CD14-positive monocyte (primary cell): Measurements from ENCODE around the gene PATL1. TPM values are rescaled to one million over a fixed set of nuclear protein-coding genes. Genes with fewer than 3 reads are reported as not detected.

Experiments used
- DNase-seq, 3 donors: peaks; one replicate each; pipeline ENCODE4 v3.0.0-alpha.2; 2011 to 2022
- H2AFZ ChIP-seq: 2 replicates; pipeline ENCODE4 v1.6.0; 2012; ENCODE audit warnings: mild to moderate bottlenecking, low read depth, low read length, inconsistent platforms; ENCODE audit not compliant: insufficient read depth, poor library complexity, severe bottlenecking
- H3K27ac ChIP-seq, 2 donors: 1 replicate in 1 of 2; 2 replicates in 1 of 2; pipeline ENCODE4 v1.5.1; 2012 to 2013; ENCODE audit warnings: low read length in 2 of 2, control low read depth in 1 of 2, inconsistent platforms in 1 of 2, low read depth in 1 of 2, mild to moderate bottlenecking in 1 of 2
- H3K27me3 ChIP-seq, 2 donors: one replicate each; pipeline versions ENCODE4 v1.6.0 to v1.6.1; 2011 to 2013; ENCODE audit warnings: low read length in 2 of 2; ENCODE audit not compliant: control insufficient read depth in 2 of 2, insufficient read depth in 2 of 2
- H3K36me3 ChIP-seq, 2 donors: replicated peaks in 1 of 2; 1 replicate in 1 of 2; 2 replicates in 1 of 2; pipeline versions ENCODE4 v1.5.1 to v1.6.1; 2012 to 2013; ENCODE audit warnings: low read length in 2 of 2, control low read depth in 1 of 2, inconsistent platforms in 1 of 2, mild to moderate bottlenecking in 1 of 2; ENCODE audit not compliant: insufficient read depth in 2 of 2, control insufficient read depth in 1 of 2
- H3K4me1 ChIP-seq, 2 donors: 1 replicate in 1 of 2; 2 replicates in 1 of 2; pipeline versions ENCODE4 v1.5.1 to v1.6.1; 2012 to 2013; ENCODE audit warnings: low read length in 2 of 2, control low read depth in 1 of 2, inconsistent platforms in 1 of 2, mild to moderate bottlenecking in 1 of 2, moderate library complexity in 1 of 2; ENCODE audit not compliant: insufficient read depth in 2 of 2, control insufficient read depth in 1 of 2
- H3K4me2 ChIP-seq: replicated peaks from 2 replicates; pipeline ENCODE3; 2012; ENCODE audit warnings: low read length, moderate library complexity, mild to moderate bottlenecking; ENCODE audit not compliant: poor library complexity, severe bottlenecking; ENCODE audit errors: extremely low read depth
- H3K4me3 ChIP-seq, 3 experiments: fragments of 200-600 bp in 1 of 3; sonication (generic) in 1 of 3; replicated peaks in 1 of 3; 1 replicate in 2 of 3; 2 replicates in 1 of 3; pipeline ENCODE4 v1.5.1; 2011 to 2013; ENCODE audit warnings: low read length in 3 of 3, mild to moderate bottlenecking in 3 of 3, control low read depth in 2 of 3, low read depth in 2 of 3, inconsistent platforms in 1 of 3, moderate library complexity in 1 of 3
- H3K79me2 ChIP-seq: 2 replicates; pipeline ENCODE4 v1.6.0; 2012; ENCODE audit warnings: mild to moderate bottlenecking, control low read depth, inconsistent platforms, low read length, moderate library complexity; ENCODE audit not compliant: insufficient read depth
- H3K9ac ChIP-seq: 2 replicates; pipeline ENCODE4 v1.6.0; 2017; ENCODE audit warnings: low read length, mild to moderate bottlenecking; ENCODE audit not compliant: insufficient read depth, poor library complexity, severe bottlenecking
- H3K9me3 ChIP-seq, 2 donors: replicated peaks in 1 of 2; 1 replicate in 1 of 2; 2 replicates in 1 of 2; pipeline versions ENCODE4 v1.5.1 to v1.6.1; 2012 to 2013; ENCODE audit warnings: low read length in 2 of 2, control low read depth in 1 of 2; ENCODE audit not compliant: control insufficient read depth in 1 of 2, insufficient read depth in 1 of 2
- H4K20me1 ChIP-seq: 2 replicates; pipeline ENCODE4 v1.6.0; 2012; ENCODE audit warnings: mild to moderate bottlenecking, low read length, control low read depth, moderate library complexity; ENCODE audit not compliant: insufficient read depth
- H3K27ac Mint-ChIP-seq, 7 donors: one replicate each; pipeline ENCODE4 v1.8.0; 2020; ENCODE audit warnings: mild to moderate bottlenecking in 7 of 7, mixed read lengths in 7 of 7, moderate library complexity in 6 of 7, inconsistent platforms in 2 of 7
- H3K27me3 Mint-ChIP-seq, 3 donors: one replicate each; pipeline ENCODE4 v1.8.0; 2021 to 2022; ENCODE audit warnings: low read depth in 3 of 3, mild to moderate bottlenecking in 3 of 3, mixed read lengths in 3 of 3, moderate library complexity in 3 of 3, inconsistent platforms in 1 of 3
- H3K36me3 Mint-ChIP-seq, 2 donors: one replicate each; pipeline ENCODE4 v1.8.0; 2020; ENCODE audit warnings: mixed read lengths in 2 of 2, inconsistent platforms in 1 of 2, mild to moderate bottlenecking in 1 of 2
- H3K4me1 Mint-ChIP-seq: one replicate; pipeline ENCODE4 v1.8.0; 2020; ENCODE audit warnings: mild to moderate bottlenecking, mixed read lengths
- H3K4me3 Mint-ChIP-seq, 2 donors: one replicate each; pipeline ENCODE4 v1.8.0; 2020; ENCODE audit warnings: mild to moderate bottlenecking in 2 of 2, mixed read lengths in 2 of 2, moderate library complexity in 1 of 2
- H3K9me3 Mint-ChIP-seq, 7 donors: one replicate each; pipeline ENCODE4 v1.8.0; 2020 to 2022; ENCODE audit warnings: mixed read lengths in 7 of 7, mild to moderate bottlenecking in 6 of 7, moderate library complexity in 6 of 7, inconsistent platforms in 2 of 7
- WGBS: methylation state at CpG from one replicate; pipeline ENCODE4 v1.1.5; 2013; ENCODE audit warnings: missing lambda C conversion rate; ENCODE audit not compliant: insufficient coverage; 5-methylcytosine and 5-hydroxymethylcytosine counted together
- intact Hi-C, 2 donors: fragments of 100-400 bp; cut with micrococcal nuclease; formaldehyde crosslinking; loops; one replicate each; pipeline versions ENCODE4 v1.15.0 to v1.15.1; 2023
- polyA plus RNA-seq, 3 donors: library from polyadenylated mRNA; depleted of rRNA in 1 of 3; unstranded in 2 of 3; stranded (reverse) in 1 of 3; fragments of 300-500 nt in 2 of 3; fragments of >200 nt in 1 of 3; fragmentation: Illumina TruSeq in 2 of 3; gene quantifications; 1 replicate in 2 of 3; 2 replicates in 1 of 3; pipeline ENCODE4 v1.2.3, GENCODE V29; 2012 to 2021
- TF ChIP-seq, protein P1 (sequence below): fragments of 200-600 bp; IDR thresholded peaks from one replicate; pipeline ENCODE4 v1.8.0; 2022; ENCODE audit warnings: antibody characterized with exemption, mild to moderate bottlenecking

Gene PATL1
- polyA plus RNA-seq, 3 donors, result 4.1 to 49.3 (median 5.1) TPM

DNA sequence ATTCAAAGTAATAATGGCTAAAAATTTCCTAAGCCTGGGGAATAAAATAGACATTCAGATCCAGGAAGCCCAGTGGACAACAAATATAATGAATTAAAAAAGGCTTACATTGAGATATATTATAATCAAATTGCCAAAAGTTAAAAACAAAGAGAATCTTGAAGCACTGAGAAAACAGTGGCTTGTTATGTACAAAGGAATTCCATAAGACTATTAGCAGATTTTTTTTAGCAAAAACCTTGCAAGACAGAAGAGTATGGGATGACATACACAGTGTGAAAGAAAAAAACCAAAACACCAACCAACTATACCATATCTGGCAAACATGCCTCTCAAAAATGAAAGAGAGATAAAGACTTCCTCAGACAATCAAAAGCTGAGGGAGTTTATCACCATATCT, 24.1 kb upstream of the PATL1 start:
- H3K9me3 ChIP-seq, result peaks cover 3 to 13% of the 10 kb centered on the region in 2 donors
- Mint-ChIP-seq H3K27ac (no peak overlapping the region), H3K4me1 (peaks cover 34% of the 10 kb centered on the region), H3K9me3 (peaks cover 13 to 23% (median 18%) of the 10 kb centered on the region in 7 donors), H3K36me3 (no peaks in the 10 kb centered on the region), H3K4me3 (no peak overlapping the region), H3K27me3 (peaks cover 0 to 1% (median 0%) of the 10 kb centered on the region in 3 donors)
- no peaks in the 10 kb centered on the region for H3K27me3 ChIP-seq
- H3K79me2 ChIP-seq, result no peaks in the 10 kb centered on the region
- H3K9ac ChIP-seq, result no peak overlapping the region
- no peak overlapping the region for H2AFZ ChIP-seq
- DNase-seq, result no peak
- no peaks in the 10 kb centered on the region for H3K36me3 ChIP-seq
- TF ChIP-seq, protein P1, sequence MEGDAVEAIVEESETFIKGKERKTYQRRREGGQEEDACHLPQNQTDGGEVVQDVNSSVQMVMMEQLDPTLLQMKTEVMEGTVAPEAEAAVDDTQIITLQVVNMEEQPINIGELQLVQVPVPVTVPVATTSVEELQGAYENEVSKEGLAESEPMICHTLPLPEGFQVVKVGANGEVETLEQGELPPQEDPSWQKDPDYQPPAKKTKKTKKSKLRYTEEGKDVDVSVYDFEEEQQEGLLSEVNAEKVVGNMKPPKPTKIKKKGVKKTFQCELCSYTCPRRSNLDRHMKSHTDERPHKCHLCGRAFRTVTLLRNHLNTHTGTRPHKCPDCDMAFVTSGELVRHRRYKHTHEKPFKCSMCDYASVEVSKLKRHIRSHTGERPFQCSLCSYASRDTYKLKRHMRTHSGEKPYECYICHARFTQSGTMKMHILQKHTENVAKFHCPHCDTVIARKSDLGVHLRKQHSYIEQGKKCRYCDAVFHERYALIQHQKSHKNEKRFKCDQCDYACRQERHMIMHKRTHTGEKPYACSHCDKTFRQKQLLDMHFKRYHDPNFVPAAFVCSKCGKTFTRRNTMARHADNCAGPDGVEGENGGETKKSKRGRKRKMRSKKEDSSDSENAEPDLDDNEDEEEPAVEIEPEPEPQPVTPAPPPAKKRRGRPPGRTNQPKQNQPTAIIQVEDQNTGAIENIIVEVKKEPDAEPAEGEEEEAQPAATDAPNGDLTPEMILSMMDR, result no peak
- H3K4me3 ChIP-seq, result no peak overlapping the region
- intact Hi-C loops, result no loop called here
- H3K4me1 ChIP-seq, result peaks cover 25 to 28% of the 10 kb centered on the region in 2 donors
- H3K4me2 ChIP-seq, result no peak overlapping the region
- no peak overlapping the region for H3K27ac ChIP-seq
- H4K20me1 ChIP-seq, result no peaks in the 10 kb centered on the region

DNA sequence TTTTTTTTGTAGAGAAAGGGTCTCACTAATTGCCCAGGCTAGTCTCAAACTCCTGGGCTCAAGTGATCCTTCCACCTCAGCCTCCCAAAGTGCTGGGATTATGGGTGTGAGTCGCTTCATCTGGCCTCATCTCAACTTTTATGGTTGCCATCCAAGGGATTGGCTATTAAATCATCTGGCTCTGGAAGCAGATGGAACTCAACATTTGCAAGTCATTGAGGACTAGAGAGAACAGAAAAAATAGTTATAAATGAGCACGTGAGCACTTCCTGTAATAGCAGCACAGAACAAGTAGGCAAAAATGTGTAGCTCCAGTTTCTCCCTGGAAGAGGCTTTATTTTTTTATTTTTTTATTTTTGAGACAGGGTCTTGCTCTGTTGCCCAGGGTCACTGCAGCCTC, 22.3 kb upstream of the PATL1 start:
- Histone ChIP-seq H3K4me1 (peaks cover 28 to 31% of the 10 kb centered on the region in 2 donors), H3K9me3 (peaks cover 3 to 13% of the 10 kb centered on the region in 2 donors), H3K27ac (no peak overlapping the region), H3K9ac (no peak overlapping the region), H3K79me2 (no peaks in the 10 kb centered on the region), H3K4me3 (no peak overlapping the region), H4K20me1 (no peaks in the 10 kb centered on the region), H3K4me2 (no peak overlapping the region), H3K36me3 (no peaks in the 10 kb centered on the region), H2AFZ (no peak overlapping the region), H3K27me3 (no peaks in the 10 kb centered on the region)
- peak; percentile 8 to 16 (median 11) for DNase-seq
- no peaks in the 10 kb centered on the region for H3K36me3 Mint-ChIP-seq
- H3K27me3 Mint-ChIP-seq, result peaks cover 0 to 1% (median 0%) of the 10 kb centered on the region in 3 donors
- intact Hi-C loops, result no loop called here
- TF ChIP-seq, protein P1, result no peak
- H3K27ac Mint-ChIP-seq, result peak overlapping the region in 3 of 7 donors; percentile 15 to 57 (median 56)
- peaks cover 32% of the 10 kb centered on the region for H3K4me1 Mint-ChIP-seq
- WGBS, result 40% methylated on average over 1 of the region's 2 CpGs
- H3K4me3 Mint-ChIP-seq, result no peak overlapping the region
- peaks cover 13 to 23% (median 18%) of the 10 kb centered on the region in 7 donors for H3K9me3 Mint-ChIP-seq
